ENCODE measurements around the gene NEURL1B. TPM values are rescaled to one million over a fixed set of nuclear protein-coding genes. Genes with fewer than 3 reads are reported as not detected.

Gene NEURL1B, protein sequence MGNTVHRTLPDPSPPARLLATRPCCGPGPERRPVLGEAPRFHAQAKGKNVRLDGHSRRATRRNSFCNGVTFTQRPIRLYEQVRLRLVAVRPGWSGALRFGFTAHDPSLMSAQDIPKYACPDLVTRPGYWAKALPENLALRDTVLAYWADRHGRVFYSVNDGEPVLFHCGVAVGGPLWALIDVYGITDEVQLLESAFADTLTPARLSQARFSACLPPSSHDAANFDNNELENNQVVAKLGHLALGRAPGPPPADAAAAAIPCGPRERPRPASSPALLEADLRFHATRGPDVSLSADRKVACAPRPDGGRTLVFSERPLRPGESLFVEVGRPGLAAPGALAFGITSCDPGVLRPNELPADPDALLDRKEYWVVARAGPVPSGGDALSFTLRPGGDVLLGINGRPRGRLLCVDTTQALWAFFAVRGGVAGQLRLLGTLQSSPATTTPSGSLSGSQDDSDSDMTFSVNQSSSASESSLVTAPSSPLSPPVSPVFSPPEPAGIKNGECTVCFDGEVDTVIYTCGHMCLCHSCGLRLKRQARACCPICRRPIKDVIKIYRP
- total RNA-seq (10 to 100 TPM; 46.1 to 65.8 TPM), polyA plus RNA-seq (1 to 10 TPM; 1.9 to 3.5 TPM)
- long read RNA-seq, donor 1, partial matches to known transcripts = 0 of 88 reads
- long read RNA-seq, donor 1, other reads (novel, unspliced or antisense) = 88 of 88 reads
- long read RNA-seq, donor 2, partial matches to known transcripts = 1 of 45 reads
- long read RNA-seq, donor 2, other reads (novel, unspliced or antisense) = 44 of 45 reads

DNA sequence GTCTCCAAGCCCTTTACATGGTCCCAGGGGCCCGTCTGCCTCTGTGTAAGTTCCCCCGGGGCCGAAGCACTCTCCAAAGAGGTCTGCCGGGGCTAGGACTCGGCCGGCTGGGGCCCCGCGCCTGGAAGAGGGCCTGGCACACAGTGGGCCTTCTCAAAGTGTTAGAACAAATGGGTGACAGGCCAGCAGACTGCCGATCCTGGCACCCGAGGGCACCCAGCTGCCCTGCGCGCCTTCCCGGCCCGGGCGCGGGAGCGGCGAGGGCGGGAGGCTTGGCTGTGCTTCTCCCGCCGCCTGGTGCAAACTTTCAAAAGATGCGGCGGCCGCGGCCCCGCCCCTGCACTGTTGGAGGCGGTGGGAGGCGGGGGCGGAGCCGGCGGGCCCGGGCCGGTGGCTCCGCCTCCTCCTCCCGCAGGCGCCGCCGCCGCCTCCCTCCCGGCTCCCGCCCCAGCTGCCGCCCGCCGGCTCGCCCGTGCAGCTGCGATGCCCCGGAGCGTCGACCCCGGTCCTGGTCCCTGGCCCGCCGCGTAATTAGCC lies at the start of gene NEURL1B:
Gene NEURL1B, plus strand, starts transcription at position 442 of the 537 bp plus-strand sequence. CDS start 144 bp downstream, outside the sequence.
- Histone ChIP-seq H3K36me3 (ENCODE audit: control insufficient read depth in 1 of 2, insufficient read depth in 2 of 2, low read length in 1 of 2) (no peaks in the 10 kb centered on the region), H3K27me3 (ENCODE audit: control insufficient read depth in 1 of 2, insufficient read depth in 2 of 2, low read length in 1 of 2) (no peaks in the 10 kb centered on the region), H3K4me3 (ENCODE audit: low read length in 2 of 2) (peak within 1 kb of the TSS; percentile 35 to 54), H3K27ac (ENCODE audit: low read depth in 1 of 2, low read length in 2 of 2) (no peak within 1 kb of the TSS), H3K4me1 (ENCODE audit: control insufficient read depth in 1 of 2, insufficient read depth in 2 of 2, low read length in 2 of 2) (no peaks in the 10 kb centered on the region), H3K9me3 (ENCODE audit: control insufficient read depth, low read length) (no peaks in the 10 kb centered on the region)
- intact Hi-C loops (cut with DNase I) = no loop called here
- WGBS, 2 donors = 0% methylated on average over 32 to 54 of the region's 54 CpGs
- DNase-seq (peak; percentile 71 to 92), ATAC-seq (ENCODE audit: low FRiP score) (peak; percentile 78)

DNA sequence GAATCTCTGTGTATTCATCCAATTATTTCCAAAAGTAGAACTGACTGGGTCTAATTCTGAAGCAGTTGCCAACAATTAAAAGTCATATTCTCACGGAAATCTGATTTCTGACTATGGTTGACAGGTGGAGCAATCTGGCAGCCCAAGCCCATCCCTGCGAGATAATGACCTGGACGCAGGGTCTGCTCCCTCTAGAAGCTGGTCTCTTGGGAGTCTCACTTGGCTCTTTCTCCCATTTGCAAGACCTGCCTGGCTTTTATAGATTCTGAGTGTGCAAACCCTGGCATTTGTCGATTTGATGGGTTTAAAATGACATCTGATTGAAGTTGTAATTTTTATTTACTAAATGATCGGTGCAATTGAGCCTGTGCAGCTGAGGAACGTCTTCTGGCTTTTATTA lies 49.4 kb upstream of the NEURL1B start:
- Histone ChIP-seq H3K4me1 (ENCODE audit: control insufficient read depth in 1 of 2, insufficient read depth in 2 of 2, low read length in 2 of 2) (no peaks in the 10 kb centered on the region), H3K4me3 (ENCODE audit: low read length in 2 of 2) (no peak overlapping the region), H3K27me3 (ENCODE audit: control insufficient read depth in 1 of 2, insufficient read depth in 2 of 2, low read length in 1 of 2) (no peaks in the 10 kb centered on the region), H3K9me3 (ENCODE audit: control insufficient read depth, low read length) (no peaks in the 10 kb centered on the region), H3K36me3 (ENCODE audit: control insufficient read depth in 1 of 2, insufficient read depth in 2 of 2, low read length in 1 of 2) (no peaks in the 10 kb centered on the region), H3K27ac (ENCODE audit: low read depth in 1 of 2, low read length in 2 of 2) (no peak overlapping the region)
- ATAC-seq (ENCODE audit: low FRiP score) (no peak), DNase-seq (peak in 1 of 2 donors; percentile 5)
- intact Hi-C loops (cut with DNase I) = no loop called here
- WGBS, 2 donors = 84% methylated on average over 6 of the region's 6 CpGs

DNA sequence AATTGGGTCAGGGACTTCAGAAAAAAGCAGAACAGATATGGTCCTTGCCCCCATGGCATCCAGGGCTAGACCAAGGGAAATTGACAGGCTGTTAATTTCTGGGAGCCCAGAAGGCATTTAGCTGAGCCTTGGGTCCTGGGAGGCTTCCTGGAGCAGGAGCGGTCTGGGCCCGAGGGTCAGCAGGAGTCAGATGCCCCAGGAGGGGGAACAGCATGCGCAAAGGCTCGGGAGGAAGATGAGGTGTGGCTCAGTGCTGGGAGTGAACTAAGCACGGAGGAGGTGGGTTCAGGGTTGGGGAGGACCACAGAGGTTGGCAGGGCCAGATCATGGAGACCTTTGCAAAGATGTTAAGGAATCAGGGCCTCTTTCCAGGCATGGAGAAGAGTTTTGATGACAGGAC lies 48.2 kb upstream of the NEURL1B start:
- peak in 1 of 2 donors; percentile 47 for DNase-seq
- Histone ChIP-seq H3K9me3 (ENCODE audit: control insufficient read depth, low read length) (no peaks in the 10 kb centered on the region), H3K36me3 (ENCODE audit: control insufficient read depth in 1 of 2, insufficient read depth in 2 of 2, low read length in 1 of 2) (no peaks in the 10 kb centered on the region), H3K4me3 (ENCODE audit: low read length in 2 of 2) (no peak overlapping the region), H3K27ac (ENCODE audit: low read depth in 1 of 2, low read length in 2 of 2) (no peak overlapping the region), H3K27me3 (ENCODE audit: control insufficient read depth in 1 of 2, insufficient read depth in 2 of 2, low read length in 1 of 2) (no peaks in the 10 kb centered on the region), H3K4me1 (ENCODE audit: control insufficient read depth in 1 of 2, insufficient read depth in 2 of 2, low read length in 2 of 2) (no peaks in the 10 kb centered on the region)
- 94 to 100% methylated on average over 5 of the region's 5 CpGs for WGBS, 2 donors
- ATAC-seq (ENCODE audit: low FRiP score) = no peak
- intact Hi-C loops (cut with DNase I) = no loop called here

DNA sequence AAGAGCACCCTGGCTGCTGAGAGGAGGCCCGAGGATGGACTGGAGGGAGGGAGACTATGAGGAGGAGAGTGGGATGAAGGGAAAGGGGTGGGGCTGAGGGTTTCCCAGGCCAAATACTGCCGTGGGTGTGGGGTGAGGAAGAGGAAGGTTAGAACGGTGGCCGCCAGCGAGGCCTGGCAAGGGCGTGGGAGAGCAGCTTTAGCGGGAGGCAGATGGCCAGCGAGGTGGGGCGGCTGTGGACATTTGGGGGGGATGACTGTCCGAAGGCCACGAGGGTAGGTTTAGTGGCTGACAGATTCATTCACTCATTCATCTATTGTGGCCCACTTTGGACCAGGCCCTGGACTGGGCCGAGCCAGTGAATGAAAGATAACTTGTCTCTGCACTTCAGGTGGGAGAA lies 47.8 kb upstream of the NEURL1B start:
- no peaks in the 10 kb centered on the region for H3K27me3 ChIP-seq (ENCODE audit: control insufficient read depth in 1 of 2, insufficient read depth in 2 of 2, low read length in 1 of 2)
- 90 to 94% methylated on average over 12 of the region's 12 CpGs for WGBS, 2 donors
- intact Hi-C loops (cut with DNase I) = no loop called here
- peak in 1 of 2 donors; percentile 15 for DNase-seq
- no peaks in the 10 kb centered on the region for H3K9me3 ChIP-seq (ENCODE audit: control insufficient read depth, low read length)
- H3K4me3 ChIP-seq (ENCODE audit: low read length in 2 of 2) = no peak overlapping the region
- no peaks in the 10 kb centered on the region for H3K4me1 ChIP-seq (ENCODE audit: control insufficient read depth in 1 of 2, insufficient read depth in 2 of 2, low read length in 2 of 2)
- H3K27ac ChIP-seq (ENCODE audit: low read depth in 1 of 2, low read length in 2 of 2) = no peak overlapping the region
- H3K36me3 ChIP-seq (ENCODE audit: control insufficient read depth in 1 of 2, insufficient read depth in 2 of 2, low read length in 1 of 2) = no peaks in the 10 kb centered on the region
- no peak for ATAC-seq (ENCODE audit: low FRiP score)

DNA sequence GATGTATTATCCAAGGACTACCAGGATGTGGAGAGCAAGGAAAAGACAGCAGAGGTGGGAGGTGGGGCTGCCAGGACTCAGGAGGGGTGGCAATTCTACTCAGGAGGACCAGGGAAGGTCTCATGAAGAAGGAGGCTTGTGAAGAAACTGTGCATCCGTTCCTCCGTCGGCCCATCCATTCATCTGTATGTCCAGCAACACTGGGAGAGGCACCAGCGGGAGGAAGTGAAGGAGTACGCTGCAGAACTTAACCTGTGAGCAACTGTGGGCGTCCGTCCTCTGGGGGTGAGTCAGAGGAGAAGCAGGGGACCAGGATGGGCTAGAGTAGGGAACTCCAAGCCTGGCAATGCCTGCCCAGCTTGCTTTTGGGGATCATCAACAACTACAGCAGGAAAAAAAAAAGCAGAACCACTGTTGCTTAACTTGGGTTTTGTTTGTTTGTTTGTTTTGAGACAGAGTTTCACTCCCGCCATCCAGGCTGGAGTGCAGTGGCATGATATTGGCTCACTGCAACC lies 47.3 kb upstream of the NEURL1B start:
- H3K9me3 ChIP-seq (ENCODE audit: control insufficient read depth, low read length) = no peaks in the 10 kb centered on the region
- H3K4me3 ChIP-seq (ENCODE audit: low read length in 2 of 2) = no peak overlapping the region
- H3K4me1 ChIP-seq (ENCODE audit: control insufficient read depth in 1 of 2, insufficient read depth in 2 of 2, low read length in 2 of 2) = no peaks in the 10 kb centered on the region
- ATAC-seq (ENCODE audit: low FRiP score) = no peak
- H3K27ac ChIP-seq (ENCODE audit: low read depth in 1 of 2, low read length in 2 of 2) = no peak overlapping the region
- DNase-seq = no peak
- no peaks in the 10 kb centered on the region for H3K27me3 ChIP-seq (ENCODE audit: control insufficient read depth in 1 of 2, insufficient read depth in 2 of 2, low read length in 1 of 2)
- intact Hi-C loops (cut with DNase I) = loop anchor here in 1 of 2 donors (2.0 kb wide), 1 partner anchor 61 kb away; no protein-coding TSS in a partner anchor
- no peaks in the 10 kb centered on the region for H3K36me3 ChIP-seq (ENCODE audit: control insufficient read depth in 1 of 2, insufficient read depth in 2 of 2, low read length in 1 of 2)
- WGBS, 2 donors = 93 to 94% methylated on average over 8 of the region's 8 CpGs

DNA sequence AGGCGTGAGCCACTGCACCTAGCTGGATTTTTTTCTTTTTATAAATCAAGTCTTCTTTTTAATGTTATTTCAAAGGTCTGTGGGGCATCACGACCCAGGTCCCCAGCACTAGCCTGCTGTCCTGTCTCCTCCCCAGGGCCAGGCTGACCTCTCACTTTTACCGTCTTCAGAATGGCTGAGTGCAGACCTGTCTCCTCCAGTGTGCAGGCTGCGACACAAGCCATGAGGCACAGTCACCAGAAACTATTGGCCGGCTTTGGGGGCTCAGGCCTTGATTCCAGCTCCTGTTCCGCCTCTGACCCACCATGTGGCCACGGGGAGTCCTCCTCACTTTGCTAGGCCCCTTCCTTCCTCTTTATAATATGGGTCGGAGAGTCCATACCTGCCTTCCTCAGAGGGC lies 46.6 kb upstream of the NEURL1B start:
- H3K9me3 ChIP-seq (ENCODE audit: control insufficient read depth, low read length) = no peaks in the 10 kb centered on the region
- ATAC-seq (ENCODE audit: low FRiP score) (no peak), DNase-seq (peak in 1 of 2 donors; percentile 24)
- H3K4me3 ChIP-seq (ENCODE audit: low read length in 2 of 2) = no peak overlapping the region
- 92 to 97% methylated on average over 8 of the region's 8 CpGs for WGBS, 2 donors
- no peak overlapping the region for H3K27ac ChIP-seq (ENCODE audit: low read depth in 1 of 2, low read length in 2 of 2)
- H3K27me3 ChIP-seq (ENCODE audit: control insufficient read depth in 1 of 2, insufficient read depth in 2 of 2, low read length in 1 of 2) = no peaks in the 10 kb centered on the region
- no peaks in the 10 kb centered on the region for H3K36me3 ChIP-seq (ENCODE audit: control insufficient read depth in 1 of 2, insufficient read depth in 2 of 2, low read length in 1 of 2)
- intact Hi-C loops (cut with DNase I) = loop anchor here in 1 of 2 donors (2.0 kb wide), 1 partner anchor 62 kb away; no protein-coding TSS in a partner anchor
- H3K4me1 ChIP-seq (ENCODE audit: control insufficient read depth in 1 of 2, insufficient read depth in 2 of 2, low read length in 2 of 2) = no peaks in the 10 kb centered on the region

DNA sequence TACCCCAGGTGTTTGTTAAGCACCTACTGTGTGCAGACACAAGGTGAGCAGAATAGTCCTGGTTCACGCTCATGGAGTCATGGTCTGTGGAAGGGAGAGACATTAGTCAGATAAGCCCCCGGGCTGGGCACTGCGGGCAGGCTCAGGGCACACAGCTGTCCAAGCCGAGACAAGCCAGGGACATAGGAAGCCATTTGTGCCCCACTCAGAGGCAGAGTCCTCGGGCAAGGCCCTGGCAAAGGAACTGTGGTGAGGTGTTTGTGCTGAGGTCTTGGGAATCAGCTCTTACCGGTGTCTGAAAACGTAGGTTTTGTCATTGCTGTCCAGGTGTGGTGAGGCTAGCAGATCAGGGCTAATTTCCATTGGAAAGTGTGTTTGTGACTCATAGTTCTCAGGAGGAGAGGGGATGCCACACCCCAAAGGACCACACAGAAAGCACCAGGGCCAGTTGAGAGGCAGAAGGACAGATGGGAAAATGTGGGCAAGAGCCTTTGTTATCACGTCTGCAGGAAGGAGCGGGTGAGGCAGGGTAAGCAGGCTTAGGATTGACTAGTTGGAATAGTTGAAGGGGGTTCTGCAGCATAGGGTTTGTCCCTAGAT lies 46.1 kb upstream of the NEURL1B start:
- Histone ChIP-seq H3K36me3 (ENCODE audit: control insufficient read depth in 1 of 2, insufficient read depth in 2 of 2, low read length in 1 of 2) (no peaks in the 10 kb centered on the region), H3K4me1 (ENCODE audit: control insufficient read depth in 1 of 2, insufficient read depth in 2 of 2, low read length in 2 of 2) (no peaks in the 10 kb centered on the region), H3K27ac (ENCODE audit: low read depth in 1 of 2, low read length in 2 of 2) (no peak overlapping the region), H3K4me3 (ENCODE audit: low read length in 2 of 2) (no peak overlapping the region), H3K27me3 (ENCODE audit: control insufficient read depth in 1 of 2, insufficient read depth in 2 of 2, low read length in 1 of 2) (no peaks in the 10 kb centered on the region), H3K9me3 (ENCODE audit: control insufficient read depth, low read length) (no peaks in the 10 kb centered on the region)
- ATAC-seq (ENCODE audit: low FRiP score) (no peak), DNase-seq (peak in 1 of 2 donors; percentile 55)
- intact Hi-C loops (cut with DNase I) = loop anchor here in 1 of 2 donors (2.0 kb wide), 1 partner anchor 62 kb away; no protein-coding TSS in a partner anchor
- WGBS, 2 donors = 92 to 94% methylated on average over 9 of the region's 9 CpGs
